OCI-LY3 (cell line): ENCODE results near the gene CDH23.

ENCODE experiments used
- H2AFZ ChIP-seq: fragments of 200-600, 300-600 bp; shearing (Covaris generic); 2 replicates; pipeline ENCODE4 v1.6.0; 2014; ENCODE audit warnings: antibody characterized with exemption, low read depth, low read length
- H3K27ac ChIP-seq: fragments of 200-600, 300-600 bp; sonication (generic); 2 replicates; pipeline ENCODE4 v1.5.1; 2014; ENCODE audit warnings: mild to moderate bottlenecking, low read length, moderate library complexity, mixed read lengths
- H3K27me3 ChIP-seq: fragments of 200-600, 300-600 bp; sonication (generic); 2 replicates; pipeline ENCODE4 v1.6.1; 2014; ENCODE audit warnings: low read depth, low read length, mixed read lengths
- H3K36me3 ChIP-seq: fragments of 200-600, 300-600 bp; sonication (generic); replicated peaks from 2 replicates; pipeline ENCODE3; 2014; ENCODE audit warnings: low read depth, low read length, mixed read lengths
- H3K4me1 ChIP-seq: fragments of 300-600, 200-600 bp; sonication (generic); 2 replicates; pipeline ENCODE4 v1.6.1; 2014; ENCODE audit warnings: low read length, mixed read lengths
- H3K4me2 ChIP-seq: fragments of 200-600, 300-600 bp; sonication (generic); 2 replicates; pipeline ENCODE4 v1.6.1; 2014; ENCODE audit warnings: low read length, mixed read lengths
- H3K4me3 ChIP-seq: fragments of 300-600, 200-600 bp; sonication (generic); 2 replicates; pipeline ENCODE4 v1.5.1; 2014; ENCODE audit warnings: antibody characterized with exemption, mild to moderate bottlenecking, low read length, moderate library complexity
- H3K79me2 ChIP-seq: fragments of 300-600, 200-600 bp; shearing (Covaris generic); 2 replicates; pipeline ENCODE4 v1.6.1; 2014; ENCODE audit warnings: mild to moderate bottlenecking, low read length, mixed read lengths
- H3K9ac ChIP-seq: fragments of 300-600, 200-600 bp; shearing (Covaris generic); 2 replicates; pipeline ENCODE4 v1.6.0; 2014; ENCODE audit warnings: mild to moderate bottlenecking, low read length, moderate library complexity
- H3K9me3 ChIP-seq: fragments of 200-600, 300-600 bp; shearing (Covaris generic); 2 replicates; pipeline ENCODE4 v1.6.1; 2014; ENCODE audit warnings: low read length, mixed read lengths; ENCODE audit not compliant: insufficient read depth
- H4K20me1 ChIP-seq: fragments of 200-600, 300-600 bp; sonication (generic); 2 replicates; pipeline ENCODE4 v1.6.1; 2016; ENCODE audit warnings: low read length, mixed read lengths; ENCODE audit not compliant: insufficient read depth
- EZH2phosphoT487 ChIP-seq: fragments of 200-600 bp; shearing (Covaris generic); IDR thresholded peaks from 2 replicates; pipeline ENCODE4 v1.6.1; 2018; ENCODE audit warnings: antibody characterized with exemption, mixed run types, low read depth
- TF ChIP-seq, protein P1 (sequence below): fragments of 200-600, 300-600 bp; sonication (generic); IDR thresholded peaks from 2 replicates; pipeline ENCODE4 v1.5.1; 2014; ENCODE audit warnings: antibody characterized with exemption, low read length, low read depth

Gene CDH23

DNA sequence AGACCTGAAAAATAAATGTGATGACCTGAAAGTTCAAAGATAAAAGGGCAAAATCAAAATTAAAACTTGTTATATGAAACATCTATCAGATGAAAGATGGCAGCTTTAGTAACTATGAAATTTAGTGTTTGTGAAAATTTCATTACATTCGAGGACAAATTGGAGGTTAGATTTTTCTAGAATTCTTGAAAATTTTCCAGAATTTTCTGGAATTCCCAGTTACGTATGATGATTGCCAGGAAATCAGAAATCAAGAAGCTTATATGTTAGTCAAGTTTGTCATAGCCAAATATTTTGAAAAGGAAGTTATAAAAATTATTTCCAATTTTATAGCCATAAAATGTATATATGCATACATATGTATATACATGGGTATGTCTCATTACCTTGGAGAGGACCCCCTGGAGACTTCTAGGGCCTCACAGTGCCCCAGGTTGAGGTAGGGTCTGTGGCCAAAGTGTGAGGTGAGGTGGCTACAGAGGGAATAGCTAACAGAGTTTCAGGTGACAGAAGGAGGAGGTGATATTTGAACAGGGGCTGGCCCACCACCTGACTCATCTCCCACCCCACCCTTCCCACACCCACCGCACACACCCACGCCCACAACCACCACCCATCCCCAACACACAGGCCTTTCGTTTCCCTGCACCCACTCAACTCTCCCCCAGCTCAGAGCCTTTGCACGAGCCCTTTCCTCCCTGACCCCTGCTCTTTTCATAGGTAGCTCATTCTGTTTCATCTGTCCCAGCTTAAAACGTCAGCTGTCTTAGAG is 301.4 kb downstream of the CDH23 start:
- peaks cover 44% of the 10 kb centered on the region for H3K4me1 ChIP-seq

GRCh38 chr10:71698737-71699136 is 302.0 kb downstream of the CDH23 start:
- no peaks in the 10 kb centered on the region for H4K20me1 ChIP-seq
- no peak overlapping the region for H2AFZ ChIP-seq
- H3K4me3 ChIP-seq, result no peak overlapping the region
- H3K9me3 ChIP-seq, result no peaks in the 10 kb centered on the region
- H3K36me3 ChIP-seq, result no peaks in the 10 kb centered on the region
- H3K4me1 ChIP-seq, result peaks cover 38% of the 10 kb centered on the region
- H3K79me2 ChIP-seq, result no peaks in the 10 kb centered on the region
- H3K4me2 ChIP-seq, result no peak overlapping the region
- H3K27me3 ChIP-seq, result peaks cover 7% of the 10 kb centered on the region; the same call in 1 of the 2 replicates
- no peak overlapping the region for H3K27ac ChIP-seq
- TF ChIP-seq EZH2phosphoT487, result no peak
- TF ChIP-seq, protein P1, sequence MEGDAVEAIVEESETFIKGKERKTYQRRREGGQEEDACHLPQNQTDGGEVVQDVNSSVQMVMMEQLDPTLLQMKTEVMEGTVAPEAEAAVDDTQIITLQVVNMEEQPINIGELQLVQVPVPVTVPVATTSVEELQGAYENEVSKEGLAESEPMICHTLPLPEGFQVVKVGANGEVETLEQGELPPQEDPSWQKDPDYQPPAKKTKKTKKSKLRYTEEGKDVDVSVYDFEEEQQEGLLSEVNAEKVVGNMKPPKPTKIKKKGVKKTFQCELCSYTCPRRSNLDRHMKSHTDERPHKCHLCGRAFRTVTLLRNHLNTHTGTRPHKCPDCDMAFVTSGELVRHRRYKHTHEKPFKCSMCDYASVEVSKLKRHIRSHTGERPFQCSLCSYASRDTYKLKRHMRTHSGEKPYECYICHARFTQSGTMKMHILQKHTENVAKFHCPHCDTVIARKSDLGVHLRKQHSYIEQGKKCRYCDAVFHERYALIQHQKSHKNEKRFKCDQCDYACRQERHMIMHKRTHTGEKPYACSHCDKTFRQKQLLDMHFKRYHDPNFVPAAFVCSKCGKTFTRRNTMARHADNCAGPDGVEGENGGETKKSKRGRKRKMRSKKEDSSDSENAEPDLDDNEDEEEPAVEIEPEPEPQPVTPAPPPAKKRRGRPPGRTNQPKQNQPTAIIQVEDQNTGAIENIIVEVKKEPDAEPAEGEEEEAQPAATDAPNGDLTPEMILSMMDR, result no peak
- no peak overlapping the region for H3K9ac ChIP-seq

More for the DNA sequence above, 301.4 kb downstream of the CDH23 start:
- Histone ChIP-seq H3K4me3 (no peak overlapping the region), H3K27ac (no peak overlapping the region), H3K9me3 (no peaks in the 10 kb centered on the region), H3K27me3 (peaks cover 7% of the 10 kb centered on the region; the same call in 1 of the 2 replicates), H3K79me2 (no peaks in the 10 kb centered on the region), H3K4me2 (no peak overlapping the region), H3K9ac (no peak overlapping the region), H4K20me1 (no peaks in the 10 kb centered on the region), H3K36me3 (no peaks in the 10 kb centered on the region), H2AFZ (no peak overlapping the region)
- TF ChIP-seq, protein P1, result no peak
- TF ChIP-seq EZH2phosphoT487, result no peak

DNA sequence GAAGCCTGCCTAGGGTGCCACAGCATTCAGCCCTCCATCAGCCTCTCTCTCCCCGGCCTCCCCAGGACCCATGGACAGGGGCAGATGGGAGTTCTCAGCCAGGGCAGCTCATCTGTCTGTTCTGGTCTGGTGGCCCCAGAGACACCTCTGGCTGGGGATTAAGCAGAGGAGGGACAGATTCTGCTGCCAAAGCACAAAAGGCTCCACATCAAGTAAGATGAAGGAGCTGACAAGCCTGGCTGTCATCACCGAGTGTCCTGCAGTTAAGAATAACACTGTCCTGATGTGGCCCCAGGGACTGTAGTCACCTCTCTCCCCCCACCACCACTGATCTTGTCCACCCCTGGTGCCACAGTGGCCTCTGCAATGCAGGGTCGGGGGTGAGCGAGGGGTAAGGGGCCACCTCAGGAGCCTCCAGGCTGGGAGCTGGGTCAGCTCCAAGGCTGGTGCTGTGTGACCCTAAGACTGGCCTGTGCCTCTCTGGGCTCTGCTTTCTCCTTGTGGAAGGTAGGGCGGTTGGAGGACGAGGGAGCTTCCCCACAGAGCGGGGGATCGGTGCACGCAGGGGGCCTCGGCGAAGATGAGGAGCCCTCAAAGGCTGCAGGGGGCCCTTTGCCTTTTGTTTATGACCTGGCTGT is 304.1 kb downstream of the CDH23 start:
- no peak overlapping the region for H3K27ac ChIP-seq
- no peak overlapping the region for H2AFZ ChIP-seq
- no peaks in the 10 kb centered on the region for H3K79me2 ChIP-seq
- no peaks in the 10 kb centered on the region for H3K36me3 ChIP-seq
- H3K9ac ChIP-seq, result no peak overlapping the region
- H3K9me3 ChIP-seq, result no peaks in the 10 kb centered on the region
- TF ChIP-seq, protein P1, result no peak
- no peak for TF ChIP-seq EZH2phosphoT487
- H3K4me2 ChIP-seq, result no peak overlapping the region
- peaks cover 7% of the 10 kb centered on the region; the same call in 1 of the 2 replicates for H3K27me3 ChIP-seq
- no peak overlapping the region for H3K4me3 ChIP-seq
- peaks cover 17% of the 10 kb centered on the region for H3K4me1 ChIP-seq
- H4K20me1 ChIP-seq, result no peaks in the 10 kb centered on the region

GRCh38 chr10:71701496-71702132 is 304.9 kb downstream of the CDH23 start:
- Histone ChIP-seq H3K27me3 (peaks cover 7% of the 10 kb centered on the region; the same call in 1 of the 2 replicates), H3K4me3 (no peak overlapping the region), H3K9me3 (no peaks in the 10 kb centered on the region), H2AFZ (no peak overlapping the region), H3K27ac (no peak overlapping the region), H3K4me2 (no peak overlapping the region), H3K36me3 (no peaks in the 10 kb centered on the region), H3K4me1 (peaks cover 10% of the 10 kb centered on the region), H3K9ac (no peak overlapping the region), H4K20me1 (no peaks in the 10 kb centered on the region), H3K79me2 (no peaks in the 10 kb centered on the region)
- no peak for TF ChIP-seq EZH2phosphoT487
- TF ChIP-seq, protein P1, result no peak
